K562 (cell line): ENCODE data around the gene LRRC43. TPM values are rescaled to one million over a fixed set of nuclear protein-coding genes. Genes with fewer than 3 reads are reported as not detected.

Source experiments
- C11orf30 ChIP-seq: fragments of 450-650 bp; IDR thresholded peaks from 2 replicates; pipeline ENCODE4 v1.6.1; 2016; ENCODE audit warnings: low read depth, mild to moderate bottlenecking
- CBX1 ChIP-seq: sonication (generic); IDR thresholded peaks from 2 replicates; pipeline ENCODE4 v1.6.1; 2016; ENCODE audit warnings: antibody characterized with exemption, low read depth, mild to moderate bottlenecking
- CTBP1 ChIP-seq: fragments of 450-650 bp; IDR thresholded peaks from 2 replicates; pipeline ENCODE4 v1.6.1; 2016; ENCODE audit warnings: borderline replicate concordance
- E2F4 ChIP-seq: sonication (generic); formaldehyde crosslinking; IDR thresholded peaks from 2 replicates; pipeline ENCODE4 v1.8.0; 2022; ENCODE audit warnings: mild to moderate bottlenecking, low read depth, missing genetic modification reagents
- FOXM1 ChIP-seq, 2 experiments: fragments of 450-650 bp in 1 of 2; sonication (generic) in 1 of 2; formaldehyde crosslinking in 1 of 2; IDR thresholded peaks; 2 replicates each; pipeline versions ENCODE4 v1.6.1 to v1.9.0; 2017 to 2022; ENCODE audit warnings: low read depth in 2 of 2, mild to moderate bottlenecking in 2 of 2, missing genetic modification reagents in 1 of 2, moderate library complexity in 1 of 2
- MTF1 ChIP-seq: fragments of 250-450 bp; sonication (Bioruptor Pico); IDR thresholded peaks from 2 replicates; pipeline ENCODE4 v1.9.0; 2021; ENCODE audit warnings: moderate library complexity, mild to moderate bottlenecking, inconsistent platforms, borderline replicate concordance
- POLR2AphosphoS2 ChIP-seq: IDR thresholded peaks from 2 replicates; pipeline ENCODE4 v1.6.1; 2012; ENCODE audit warnings: low read length, improper control_type of control experiment
- RERE ChIP-seq: sonication (generic); formaldehyde crosslinking; IDR thresholded peaks from 2 replicates; pipeline ENCODE4 v1.8.0; 2023; ENCODE audit warnings: missing genetic modification reagents, mild to moderate bottlenecking, borderline replicate concordance
- SMAD1 ChIP-seq: fragments of 150-350 bp; IDR thresholded peaks from 2 replicates; pipeline ENCODE4 v1.6.1; 2014; ENCODE audit warnings: low read length, low read depth; ENCODE audit not compliant: partially characterized antibody
- TEAD1 ChIP-seq, 2 experiments: fragments of 450-650 bp in 1 of 2; sonication (generic) in 1 of 2; formaldehyde crosslinking; IDR thresholded peaks; 2 replicates each; pipeline versions ENCODE4 v1.4.0 to v1.8.0; 2020 to 2022; ENCODE audit warnings: mild to moderate bottlenecking in 2 of 2, missing genetic modification reagents in 1 of 2
- TFAM ChIP-seq: fragments of 250-450 bp; sonication (Bioruptor Pico); conservative IDR thresholded peaks from 2 replicates; pipeline ENCODE4 v1.5.0; 2021; ENCODE audit warnings: mild to moderate bottlenecking, moderate library complexity
- XRCC4 ChIP-seq: IDR thresholded peaks from one replicate; pipeline ENCODE4 v1.6.1; 2011; ENCODE audit not compliant: insufficient read depth, insufficient read length; ENCODE audit errors: extremely low read depth
- polyA plus RNA-seq, 8 experiments: library from polyadenylated mRNA; depleted of rRNA in 4 of 8; stranded (reverse) in 5 of 8; unstranded in 3 of 8; fragments of >200 nt; fragmentation: Nextera tagmentation in 2 of 8; fragmentation: Illumina TruSeq in 1 of 8; extraction: Ambion mirVana in 2 of 8; extraction: Trizol in 1 of 8; gene quantifications; 2 replicates each; pipeline versions ENCODE4 v1.2.1 to v1.2.3, GENCODE V29; 2011 to 2014; ENCODE audit warnings: inconsistent platforms in 1 of 8, missing spikeins in 1 of 8
- total RNA-seq, 7 experiments: library from RNA; depleted of rRNA in 6 of 7; stranded (reverse); fragments of >200 nt in 6 of 7; fragmentation: Illumina TruSeq in 2 of 7; extraction: Trizol in 2 of 7; gene quantifications; 2 replicates each; pipeline versions ENCODE4 v1.2.1 to v1.2.3, GENCODE V29; 2011 to 2021; ENCODE audit warnings: low replicate concordance in 1 of 7
- TF ChIP-seq, protein P1 (sequence below): conservative IDR thresholded peaks from 2 replicates; pipeline ENCODE4 v1.6.1; 2011; ENCODE audit warnings: low read depth, mild to moderate bottlenecking, low read length; ENCODE audit not compliant: control insufficient read depth
- TF ChIP-seq, protein P2 (sequence below): fragments of 250-450 bp; sonication (Bioruptor Pico); IDR thresholded peaks from 2 replicates; pipeline ENCODE4 v1.5.0; 2021; ENCODE audit warnings: mild to moderate bottlenecking, moderate library complexity

Gene LRRC43
- total and polyA plus RNA-seq, 9 of the 15 experiments (the other 6 are each of a cell fraction or from before 2014, with no cell fraction given) = 0.19 TPM; not detected in 8

DNA sequence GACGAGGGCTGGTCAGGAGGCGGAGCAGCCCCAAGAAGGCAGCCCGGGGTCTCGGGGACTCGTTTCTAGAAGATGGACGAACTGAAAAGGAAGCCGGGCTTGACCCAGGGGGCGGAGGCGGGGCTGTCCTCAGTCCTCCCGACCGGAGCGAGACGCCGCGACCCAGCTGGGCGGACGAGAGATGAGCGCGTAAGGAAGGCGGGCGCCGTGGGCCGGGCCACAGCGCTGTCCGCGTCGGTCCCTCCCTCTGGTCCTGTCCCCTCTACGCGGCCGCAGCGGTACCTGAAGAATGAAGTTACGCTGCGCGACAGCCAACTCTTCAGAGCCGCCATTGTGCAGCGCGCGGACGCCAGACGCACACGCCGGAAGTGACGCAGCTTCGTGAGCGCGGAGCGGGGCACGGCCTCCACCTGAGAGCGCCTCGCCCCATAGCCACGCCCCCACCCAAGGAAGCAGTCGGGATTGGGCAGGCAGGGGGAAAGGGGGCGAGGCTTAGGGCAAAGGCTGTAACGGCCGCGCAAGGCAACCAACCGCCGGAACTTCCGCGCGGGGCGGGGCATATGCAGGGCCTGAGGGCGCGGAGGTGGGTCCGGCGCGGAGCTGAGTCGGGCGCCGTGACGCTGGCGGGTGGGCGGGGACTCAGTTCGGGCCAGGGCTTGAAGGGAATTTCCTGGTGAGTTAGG, 42.9 kb downstream of the LRRC43 start, which contains the start of gene DIABLO (continued):
- TF ChIP-seq FOXM1 (IDR thresholded peaks at IDR 0.05; ENCODE audit: low read depth) (0 out of 2 replicates have a peak, but pooled peaks have one; percentile 35), FOXM1 (CRISPR knock-in tag; IDR thresholded peaks at IDR 0.05; ENCODE audit: low read depth) (no peak; the same call in 1 of the 2 replicates), POLR2AphosphoS2 (0 out of 2 replicates have a peak, but pooled peaks have one; percentile 69), MTF1 (CRISPR knock-in tag) (no peak), RERE (CRISPR knock-in tag) (peak; percentile 83), TFAM (CRISPR knock-in tag) (no peak), E2F4 (CRISPR knock-in tag) (no peak), CTBP1 (peak; percentile 88), XRCC4 (no peak), SMAD1 (peak; percentile 69), TEAD1 (CRISPR knock-in tag; IDR thresholded peaks at IDR 0.05) (peak in 1 of 2 experiments; percentile 27; a peak in 1 of 4 replicates), C11orf30 (peak; percentile 100), CBX1 (no peak)
- TF ChIP-seq, protein P1, sequence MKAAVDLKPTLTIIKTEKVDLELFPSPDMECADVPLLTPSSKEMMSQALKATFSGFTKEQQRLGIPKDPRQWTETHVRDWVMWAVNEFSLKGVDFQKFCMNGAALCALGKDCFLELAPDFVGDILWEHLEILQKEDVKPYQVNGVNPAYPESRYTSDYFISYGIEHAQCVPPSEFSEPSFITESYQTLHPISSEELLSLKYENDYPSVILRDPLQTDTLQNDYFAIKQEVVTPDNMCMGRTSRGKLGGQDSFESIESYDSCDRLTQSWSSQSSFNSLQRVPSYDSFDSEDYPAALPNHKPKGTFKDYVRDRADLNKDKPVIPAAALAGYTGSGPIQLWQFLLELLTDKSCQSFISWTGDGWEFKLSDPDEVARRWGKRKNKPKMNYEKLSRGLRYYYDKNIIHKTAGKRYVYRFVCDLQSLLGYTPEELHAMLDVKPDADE = no peak
- TF ChIP-seq, protein P2, sequence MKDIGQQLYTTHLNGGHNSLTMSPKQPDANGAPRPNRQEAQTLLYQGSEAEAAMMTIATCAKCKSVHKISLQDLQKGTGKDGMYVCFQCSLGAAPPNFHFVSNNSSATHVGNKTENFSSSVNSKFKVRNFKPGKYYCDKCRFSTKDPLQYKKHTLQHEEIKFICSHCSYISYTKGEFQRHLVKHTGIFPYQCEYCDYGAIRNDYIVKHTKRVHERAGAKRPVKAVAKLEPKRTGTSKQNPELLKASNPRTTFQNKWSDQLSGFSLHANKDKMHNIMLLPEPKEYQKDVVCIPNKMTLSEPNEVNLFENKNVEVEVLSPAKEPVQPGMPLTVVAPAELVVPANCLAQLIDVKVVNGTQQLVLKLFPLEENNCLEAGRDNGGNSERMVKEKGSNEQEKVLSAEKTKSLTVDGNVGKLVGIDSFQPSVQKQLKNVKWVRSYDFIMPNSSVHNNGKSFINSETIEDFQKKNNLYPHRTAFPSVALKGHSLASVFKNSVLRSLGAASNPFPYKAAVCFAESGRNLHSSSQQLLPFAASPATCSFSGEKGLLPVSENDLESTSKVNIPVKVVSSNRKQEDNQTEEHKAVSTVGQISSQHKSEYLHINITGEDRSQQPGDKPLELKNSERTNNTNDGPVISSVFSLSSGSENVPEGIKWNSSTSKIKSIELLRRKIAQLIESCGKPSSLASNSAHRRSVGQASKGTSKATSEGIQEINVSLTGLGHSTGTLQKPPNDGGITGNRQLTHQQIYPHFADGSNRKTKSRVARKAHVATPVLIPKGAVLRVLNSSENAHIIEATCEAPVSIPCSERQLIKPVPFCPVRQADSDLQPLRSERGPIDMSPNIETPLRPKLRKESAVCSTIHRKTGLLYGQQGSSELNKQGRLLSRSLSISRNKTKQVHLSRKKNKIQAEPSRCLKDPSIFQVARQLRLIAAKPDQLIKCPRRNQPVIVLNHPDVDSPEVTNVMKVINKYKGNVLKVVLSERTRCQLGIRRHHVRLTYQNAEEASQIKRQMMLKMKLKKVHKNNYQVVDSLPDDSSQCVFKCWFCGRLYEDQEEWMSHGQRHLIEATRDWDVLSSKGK = no peak
